K562 (cell line): Measurements from ENCODE around the gene PCDHGB2. TPM values are rescaled to one million over a fixed set of nuclear protein-coding genes. Genes with fewer than 3 reads are reported as not detected.
"Not testable (repeated sequence)": the region's sequence is repeated elsewhere in the genome, so short reads cannot be mapped to it uniquely, and the experiment has no call there.

Experiments used
- ATAC-seq: fragments of 200-7000 bp; cut with Tn5 transposase; 3 replicates; pipeline ENCODE4 v1.9.1; 2020; ENCODE audit warnings: moderate library complexity
- BruUV-seq: library from RNA; stranded (reverse); fragments of 400-500 nt; replicated peaks from 2 replicates; lab custom pipeline; 2021; lab: Mats Ljungman, UMichigan
- CTCF ChIA-PET: fragments of 300-600 bp; formaldehyde crosslinking; extraction: SDS; loops from one replicate; lab custom pipeline; 2021; ENCODE audit warnings: low intra/inter-chr PET ratio; lab: Yijun Ruan, JAX
- POLR2A ChIA-PET: fragments of 300-600, 350-650 bp; sonication (Branson Sonifier 250); formaldehyde crosslinking; extraction: SDS; loops from one replicate; lab custom pipeline; 2021; ENCODE audit warnings: antibody characterized with exemption, inconsistent platforms; lab: Yijun Ruan, JAX
- DNase-seq, 4 experiments: peaks; one replicate each; pipeline versions ENCODE4 v3.0.0 to v3.0.0-alpha.2; 2011 to 2018; ENCODE audit warnings: low spot score in 3 of 4, mixed read lengths in 3 of 4; ENCODE audit errors: extremely low read depth in 1 of 4
- FAIRE-seq: peaks from 2 replicates; lab custom pipeline; 2011; peaks lifted over from hg19 to GRCh38; lab: Jason Lieb, UNC
- H2AFZ ChIP-seq: 2 replicates; pipeline ENCODE4 v1.6.0; 2011; ENCODE audit warnings: low read depth, low read length, control low read depth, inconsistent platforms
- H3K27ac ChIP-seq: fragments of 200-600 bp; 3 replicates; pipeline ENCODE4 v1.8.0; 2011; ENCODE audit warnings: low read depth, mild to moderate bottlenecking, control low read depth, inconsistent platforms, low read length, moderate library complexity, mixed read lengths; ENCODE audit errors: extremely low read depth
- H3K27me3 ChIP-seq, 2 experiments: fragments of 300-600 bp in 1 of 2; 2 replicates in 1 of 2; 3 replicates in 1 of 2; pipeline versions ENCODE4 v1.6.0 to v1.8.0; 2011; ENCODE audit warnings: inconsistent platforms in 2 of 2, low read length in 2 of 2, mild to moderate bottlenecking in 1 of 2, mixed read lengths in 1 of 2, moderate library complexity in 1 of 2; ENCODE audit not compliant: control insufficient read depth in 2 of 2, insufficient read depth in 2 of 2
- H3K36me3 ChIP-seq: fragments of 300-600 bp; 3 replicates; pipeline ENCODE4 v1.8.0; 2011; ENCODE audit warnings: mild to moderate bottlenecking, low read length, inconsistent platforms; ENCODE audit not compliant: control insufficient read depth, insufficient read depth
- H3K4me1 ChIP-seq, 2 experiments: fragments of 200-600 bp in 1 of 2; replicated peaks in 1 of 2; 2 replicates in 1 of 2; 3 replicates in 1 of 2; pipeline versions ENCODE4 v1.5.1 to v1.8.0; 2011; ENCODE audit warnings: inconsistent platforms in 2 of 2, low read length in 2 of 2, mild to moderate bottlenecking in 1 of 2, mixed read lengths in 1 of 2, moderate library complexity in 1 of 2; ENCODE audit not compliant: control insufficient read depth in 2 of 2, insufficient read depth in 2 of 2
- H3K4me2 ChIP-seq: 2 replicates; pipeline ENCODE4 v1.6.1; 2011; ENCODE audit warnings: low read length, control low read depth, inconsistent platforms, mixed read lengths; ENCODE audit not compliant: insufficient read depth
- H3K4me3 ChIP-seq: fragments of 200-600 bp; sonication (generic), shearing (Covaris generic); 2 replicates; pipeline ENCODE4 v1.5.1; 2016; ENCODE audit warnings: control low read depth, inconsistent platforms
- H3K79me2 ChIP-seq: fragments of 200-600 bp; 3 replicates; pipeline ENCODE4 v1.8.0; 2011; ENCODE audit warnings: low read length, inconsistent platforms; ENCODE audit not compliant: control insufficient read depth, insufficient read depth
- H3K9ac ChIP-seq, 2 experiments: 2 replicates each; pipeline versions ENCODE4 v1.6.0 to v1.6.1; 2011; ENCODE audit warnings: low read depth in 2 of 2, low read length in 2 of 2, control low read depth in 1 of 2, inconsistent platforms in 1 of 2, mild to moderate bottlenecking in 1 of 2, mixed read lengths in 1 of 2; ENCODE audit not compliant: insufficient read depth in 1 of 2
- H3K9me1 ChIP-seq: one replicate; pipeline ENCODE4 v1.6.0; 2011; ENCODE audit warnings: inconsistent platforms, mild to moderate bottlenecking, low read length, moderate library complexity; ENCODE audit not compliant: control insufficient read depth, insufficient read depth
- H3K9me3 ChIP-seq: replicated peaks from 2 replicates; pipeline ENCODE4 v1.5.1; 2011; ENCODE audit warnings: low read depth, low read length, inconsistent platforms; ENCODE audit not compliant: control insufficient read depth, insufficient read depth
- H4K20me1 ChIP-seq: replicated peaks from 2 replicates; pipeline ENCODE4 v1.6.1; 2011; ENCODE audit warnings: low read length, inconsistent platforms, mixed read lengths; ENCODE audit not compliant: control insufficient read depth, insufficient read depth
- CTCF ChIP-seq, 3 experiments: IDR thresholded peaks in 2 of 3; conservative IDR thresholded peaks in 1 of 3; 2 replicates each; pipeline ENCODE4 v1.5.1; 2011 to 2012; ENCODE audit warnings: low read length in 3 of 3, mild to moderate bottlenecking in 3 of 3, control low read depth in 2 of 3, improper control_type of control experiment in 1 of 3, inconsistent platforms in 1 of 3, low read depth in 1 of 3, mixed read lengths in 1 of 3, moderate library complexity in 1 of 3; ENCODE audit not compliant: insufficient read depth in 2 of 3
- NRF1 ChIP-seq, 2 experiments: fragments of 450-650 bp; IDR thresholded peaks in 1 of 2; conservative IDR thresholded peaks in 1 of 2; 2 replicates each; pipeline ENCODE4 v1.6.1; 2014; ENCODE audit warnings: mild to moderate bottlenecking in 2 of 2
- RAD21 ChIP-seq, 2 experiments: fragments of 250-450 bp in 1 of 2; fragments of 450-650 bp in 1 of 2; sonication (Bioruptor Pico) in 1 of 2; formaldehyde crosslinking in 1 of 2; IDR thresholded peaks in 1 of 2; conservative IDR thresholded peaks in 1 of 2; 2 replicates each; pipeline versions ENCODE4 v1.4.0 to v1.8.0; 2020 to 2022; ENCODE audit warnings: mild to moderate bottlenecking in 2 of 2, moderate library complexity in 1 of 2
- WGBS: fragments of 100-300 bp; shearing (Covaris generic); methylation state at CpG from one replicate; pipeline ENCODE4 v1.1.6; 2016; ENCODE audit warnings: low coverage, mixed read lengths; ENCODE audit not compliant: insufficient coverage; ENCODE audit errors: missing lambda C conversion rate; 5-methylcytosine and 5-hydroxymethylcytosine counted together
- in situ Hi-C: fragments of 300-500 bp; cut with MboI; formaldehyde crosslinking; loops from 4 replicates; pipeline ENCODE4 v1.15.0; 2018; ENCODE audit warnings: inconsistent platforms, mixed read lengths
- intact Hi-C: fragments of 100-400 bp; cut with micrococcal nuclease; formaldehyde crosslinking; loops from 2 replicates; pipeline ENCODE4 v1.14.2; 2022
- polyA plus RNA-seq, 8 experiments: library from polyadenylated mRNA; depleted of rRNA in 4 of 8; stranded (reverse) in 5 of 8; unstranded in 3 of 8; fragments of >200 nt; fragmentation: Nextera tagmentation in 2 of 8; fragmentation: Illumina TruSeq in 1 of 8; extraction: Ambion mirVana in 2 of 8; extraction: Trizol in 1 of 8; gene quantifications; 2 replicates each; pipeline versions ENCODE4 v1.2.1 to v1.2.3, GENCODE V29; 2011 to 2014; ENCODE audit warnings: inconsistent platforms in 1 of 8, missing spikeins in 1 of 8
- total RNA-seq, 7 experiments: library from RNA; depleted of rRNA in 6 of 7; stranded (reverse); fragments of >200 nt in 6 of 7; fragmentation: Illumina TruSeq in 2 of 7; extraction: Trizol in 2 of 7; gene quantifications; 2 replicates each; pipeline versions ENCODE4 v1.2.1 to v1.2.3, GENCODE V29; 2011 to 2021; ENCODE audit warnings: low replicate concordance in 1 of 7

Gene PCDHGB2
- total and polyA plus RNA-seq, 9 of the 15 experiments (the other 6 are each of a cell fraction or from before 2014, with no cell fraction given): 0.06 to 0.54 (median 0.29) TPM; not detected in 1

DNA sequence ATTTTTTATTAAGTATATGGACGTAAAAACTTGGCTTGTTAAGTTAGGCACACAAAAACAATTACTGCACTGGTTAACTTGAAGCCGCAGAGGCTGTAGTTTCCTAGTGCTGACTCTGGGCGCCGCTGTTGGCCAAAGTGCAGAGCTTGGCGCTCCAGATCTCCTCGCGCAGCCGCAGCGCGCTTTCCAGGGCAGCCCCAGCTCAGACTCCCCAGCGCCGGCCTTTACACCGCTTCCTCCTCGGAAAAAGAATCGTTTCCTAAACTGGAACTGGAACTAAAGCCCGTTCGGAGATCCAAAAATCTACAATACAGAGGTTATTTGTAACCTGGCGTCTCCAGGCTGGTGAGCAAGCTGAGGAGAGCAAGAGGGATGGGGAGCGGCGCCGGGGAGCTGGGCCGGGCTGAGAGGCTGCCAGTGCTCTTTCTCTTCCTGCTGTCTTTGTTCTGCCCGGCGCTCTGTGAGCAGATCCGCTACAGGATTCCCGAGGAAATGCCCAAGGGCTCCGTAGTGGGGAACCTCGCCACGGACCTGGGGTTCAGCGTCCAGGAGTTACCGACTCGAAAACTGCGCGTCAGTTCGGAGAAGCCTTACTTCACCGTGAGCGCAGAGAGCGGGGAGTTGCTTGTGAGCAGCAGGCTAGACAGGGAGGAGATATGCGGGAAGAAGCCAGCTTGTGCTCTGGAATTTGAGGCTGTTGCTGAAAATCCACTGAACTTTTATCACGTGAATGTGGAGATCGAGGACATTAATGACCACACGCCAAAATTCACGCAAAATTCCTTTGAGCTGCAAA is 38.2 kb downstream of the PCDHGB2 start, which contains the start of gene PCDHGB5:
Gene PCDHGB5 (plus strand): TSS at position 192 of the 796 bp plus-strand sequence. CDS start 181 bp downstream, at position 373.
- ATAC-seq: peak; percentile 99
- FAIRE-seq: peak; percentile 48
- POLR2A ChIA-PET: interaction anchor here (0.6 to 1.1 kb wide), 2 partner anchors 9 to 13 kb away, joined by 3 read pairs; no protein-coding TSS in a partner anchor
- H3K9ac ChIP-seq, H4K20me1 ChIP-seq, H3K9me1 ChIP-seq, H3K9me3 ChIP-seq, in situ Hi-C loops, H3K27ac ChIP-seq, H2AFZ ChIP-seq, H3K4me2 ChIP-seq, BruUV-seq, intact Hi-C loops, H3K36me3 ChIP-seq, H3K79me2 ChIP-seq, CTCF ChIA-PET: not testable (repeated sequence)
- peak in 3 of 4 experiments; percentile 13 to 58 (median 23) for DNase-seq
- peak; percentile 89 to 90 for TF ChIP-seq NRF1 (conservative IDR thresholded peaks at IDR 0.05 in 1 of 2, IDR thresholded peaks at IDR 0.05 in 1 of 2)
- TF ChIP-seq RAD21 (CRISPR knock-in tag; conservative IDR thresholded peaks at IDR 0.05 in 1 of 2, IDR thresholded peaks at IDR 0.05 in 1 of 2): peak in 1 of 2 experiments; percentile 41; a peak in 2 of 4 replicates
- TF ChIP-seq CTCF (IDR thresholded peaks at IDR 0.05 in 2 of 3, conservative IDR thresholded peaks at IDR 0.05 in 1 of 3; ENCODE audit: insufficient read depth in 2 of 3, low read depth in 1 of 3, low read length in 3 of 3): peak; percentile 55 to 68 (median 64)
- Histone ChIP-seq H3K27me3 (peaks cover 0 to 32% of the 10 kb centered on the region in 2 experiments; a peak in 3 of 5 replicates), H3K4me1 (peaks cover 0 to 14% of the 10 kb centered on the region in 2 experiments; a peak in 3 of 5 replicates), H3K4me3 (peak within 1 kb of the TSS; percentile 18; the same call in 1 of the 2 replicates)
- WGBS: 6% methylated on average over 20 of the region's 43 CpGs
